ENCODE data around the gene PPP2R1B. TPM values are rescaled to one million over a fixed set of nuclear protein-coding genes. Genes with fewer than 3 reads are reported as not detected.

The PPP2R1B gene
- total RNA-seq, 3 donors from 2014 or later (not counting 1 experiment from before 2014, with no cell fraction given): 32.6 to 41.4 (median 40.8) TPM

- Mint-ChIP-seq H3K4me1 (no peaks in the 10 kb centered on the region), H3K36me3 (peaks cover 6% of the 10 kb centered on the region), H3K27ac (no peak overlapping the region), H3K4me3 (no peak overlapping the region), H3K27me3 (ENCODE audit: low read depth in 2 of 2) (no peaks in the 10 kb centered on the region), H3K9me3 (no peaks in the 10 kb centered on the region)
- no peaks in the 10 kb centered on the region for H3K27me3 ChIP-seq (ENCODE audit: control insufficient read depth, insufficient read depth, low read length)
- intact Hi-C loops (cut with micrococcal nuclease): no loop called here
- no peak for ATAC-seq
- H3K27ac ChIP-seq (ENCODE audit: low read length): no peak overlapping the region
- H3K4me1 ChIP-seq (ENCODE audit: control insufficient read depth, insufficient read depth, low read length): no peaks in the 10 kb centered on the region
- H3K9me3 ChIP-seq (ENCODE audit: control insufficient read depth, insufficient read depth, low read length): no peaks in the 10 kb centered on the region
- H3K36me3 ChIP-seq (ENCODE audit: control insufficient read depth, insufficient read depth, low read length): peaks cover 12% of the 10 kb centered on the region
- no peak overlapping the region for H3K4me3 ChIP-seq (ENCODE audit: low read length)
- no peak for DNase-seq
- 95% methylated on average over 10 of the region's 10 CpGs for WGBS (ENCODE audit: insufficient coverage)
- no peak for TF ChIP-seq CTCF (IDR thresholded peaks at IDR 0.05)
These were observed 36.9 kb downstream of the PPP2R1B start for GRCh38 chr11:111729071-111729830.

- H3K9me3 ChIP-seq (ENCODE audit: control insufficient read depth, insufficient read depth, low read length): no peaks in the 10 kb centered on the region
- H3K4me3 ChIP-seq (ENCODE audit: low read length): no peak overlapping the region
- peaks cover 28% of the 10 kb centered on the region for H3K36me3 ChIP-seq (ENCODE audit: control insufficient read depth, insufficient read depth, low read length)
- Mint-ChIP-seq H3K4me3 (no peak overlapping the region), H3K9me3 (no peaks in the 10 kb centered on the region), H3K27ac (no peak overlapping the region), H3K27me3 (ENCODE audit: low read depth in 2 of 2) (no peaks in the 10 kb centered on the region), H3K4me1 (no peaks in the 10 kb centered on the region), H3K36me3 (peaks cover 15% of the 10 kb centered on the region)
- H3K27ac ChIP-seq (ENCODE audit: low read length): no peak overlapping the region
- no peaks in the 10 kb centered on the region for H3K27me3 ChIP-seq (ENCODE audit: control insufficient read depth, insufficient read depth, low read length)
- no peak for TF ChIP-seq CTCF (IDR thresholded peaks at IDR 0.05)
- DNase-seq (no peak), ATAC-seq (no peak)
- no peaks in the 10 kb centered on the region for H3K4me1 ChIP-seq (ENCODE audit: control insufficient read depth, insufficient read depth, low read length)
- intact Hi-C loops (cut with micrococcal nuclease): no loop called here
- 94% methylated on average over 6 of the region's 7 CpGs for WGBS (ENCODE audit: insufficient coverage)
These were observed 38.8 kb downstream of the PPP2R1B start for GRCh38 chr11:111727431-111727830.

GRCh38 chr11:111726301-111726713 is 39.9 kb downstream of the PPP2R1B start:
- peaks cover 16% of the 10 kb centered on the region for H3K36me3 Mint-ChIP-seq
- no peaks in the 10 kb centered on the region for H3K27me3 ChIP-seq (ENCODE audit: control insufficient read depth, insufficient read depth, low read length)
- ATAC-seq (no peak), DNase-seq (no peak)
- TF ChIP-seq CTCF (IDR thresholded peaks at IDR 0.05): no peak
- no peak overlapping the region for H3K4me3 Mint-ChIP-seq
- 97% methylated on average over 9 of the region's 9 CpGs for WGBS (ENCODE audit: insufficient coverage)
- intact Hi-C loops (cut with micrococcal nuclease): no loop called here
- H3K4me1 ChIP-seq (ENCODE audit: control insufficient read depth, insufficient read depth, low read length): no peaks in the 10 kb centered on the region
- no peak overlapping the region for H3K4me3 ChIP-seq (ENCODE audit: low read length)
- no peak overlapping the region for H3K27ac Mint-ChIP-seq
- H3K36me3 ChIP-seq (ENCODE audit: control insufficient read depth, insufficient read depth, low read length): peaks cover 39% of the 10 kb centered on the region
- no peaks in the 10 kb centered on the region for H3K27me3 Mint-ChIP-seq (ENCODE audit: low read depth in 2 of 2)
- no peaks in the 10 kb centered on the region for H3K9me3 ChIP-seq (ENCODE audit: control insufficient read depth, insufficient read depth, low read length)
- H3K4me1 Mint-ChIP-seq: no peaks in the 10 kb centered on the region
- H3K27ac ChIP-seq (ENCODE audit: low read length): no peak overlapping the region
- H3K9me3 Mint-ChIP-seq: no peaks in the 10 kb centered on the region

- TF ChIP-seq CTCF (IDR thresholded peaks at IDR 0.05): no peak
- H3K27ac ChIP-seq (ENCODE audit: low read length): no peak overlapping the region
- no peak overlapping the region for H3K27ac Mint-ChIP-seq
- ATAC-seq (no peak), DNase-seq (no peak)
- H3K27me3 Mint-ChIP-seq (ENCODE audit: low read depth in 2 of 2): no peaks in the 10 kb centered on the region
- peaks cover 44% of the 10 kb centered on the region for H3K36me3 ChIP-seq (ENCODE audit: control insufficient read depth, insufficient read depth, low read length)
- 93% methylated on average over 9 of the region's 10 CpGs for WGBS (ENCODE audit: insufficient coverage)
- H3K4me3 Mint-ChIP-seq: no peak overlapping the region
- H3K27me3 ChIP-seq (ENCODE audit: control insufficient read depth, insufficient read depth, low read length): no peaks in the 10 kb centered on the region
- no peaks in the 10 kb centered on the region for H3K4me1 Mint-ChIP-seq
- peaks cover 16% of the 10 kb centered on the region for H3K36me3 Mint-ChIP-seq
- no peak overlapping the region for H3K4me3 ChIP-seq (ENCODE audit: low read length)
- intact Hi-C loops (cut with micrococcal nuclease): no loop called here
- no peaks in the 10 kb centered on the region for H3K9me3 Mint-ChIP-seq
- no peaks in the 10 kb centered on the region for H3K9me3 ChIP-seq (ENCODE audit: control insufficient read depth, insufficient read depth, low read length)
- H3K4me1 ChIP-seq (ENCODE audit: control insufficient read depth, insufficient read depth, low read length): no peaks in the 10 kb centered on the region
These were observed 40.6 kb downstream of the PPP2R1B start for GRCh38 chr11:111725621-111726020.

Measured in natural killer cell (primary cell).